Ovary (tissue), 3 donors: ENCODE results near the gene EXD3.

ENCODE experiments used
- CTCF ChIP-seq, 3 donors: fragments of 450-650 bp in 2 of 3; fragments of 200-600 bp in 1 of 3; IDR thresholded peaks; one replicate each; pipeline versions ENCODE4 v1.5.1 to v1.8.0; 2016 to 2022; ENCODE audit warnings: antibody characterized with exemption in 3 of 3, mild to moderate bottlenecking in 1 of 3
- EP300 ChIP-seq: sonication (generic); formaldehyde crosslinking; IDR thresholded peaks from one replicate; pipeline ENCODE4 v1.6.1; 2017; ENCODE audit warnings: antibody characterized with exemption
- donor health status: DM: no; HTN: no; CAD: no.

- no peak for TF ChIP-seq CTCF (IDR thresholded peaks at IDR 0.05)
- no peak for TF ChIP-seq EP300
These were observed 108.1 kb downstream of the EXD3 start for GRCh38 chr9:137314561-137315560.
